Panc1 (cell line): ENCODE measurements around the gene ELF3. TPM values are rescaled to one million over a fixed set of nuclear protein-coding genes. Genes with fewer than 3 reads are reported as not detected.
"Not testable (repeated sequence)": the region's sequence is repeated elsewhere in the genome, so short reads cannot be mapped to it uniquely, and the experiment has no call there.

Source experiments
- ATAC-seq: fragments of 200-7000 bp; cut with Tn5 transposase; 2 replicates; pipeline ENCODE4 v1.9.1; 2020; ENCODE audit warnings: mild to moderate bottlenecking, moderate library complexity
- BruUV-seq: library from RNA; stranded (reverse); fragments of 400-500 nt; replicated peaks from 2 replicates; lab custom pipeline; 2021; lab: Mats Ljungman, UMichigan
- CTCF ChIA-PET: fragments of 300-600 bp; sonication (Branson Sonifier 250); formaldehyde crosslinking; loops from one replicate; lab custom pipeline; 2022; ENCODE audit warnings: antibody characterized with exemption; lab: Charles Lee
- POLR2A ChIA-PET: fragments of 300-600 bp; sonication (Branson Sonifier 250); formaldehyde crosslinking; loops from one replicate; lab custom pipeline; 2022; ENCODE audit warnings: antibody characterized with exemption; lab: Charles Lee
- DNase-seq: peaks from one replicate; pipeline ENCODE4 v3.0.0-alpha.2; 2010; ENCODE audit warnings: low read depth, low spot score
- H3K27ac ChIP-seq: 2 replicates; pipeline ENCODE4 v1.5.1; 2011; ENCODE audit warnings: mild to moderate bottlenecking, low read length, inconsistent platforms
- H3K27me3 ChIP-seq: fragments of 200-500 bp; sonication (Bioruptor generic); 2 replicates; pipeline ENCODE4 v1.6.0; 2014; ENCODE audit warnings: low read length, inconsistent platforms; ENCODE audit not compliant: control insufficient read depth, insufficient read depth
- H3K36me3 ChIP-seq: fragments of 200-500 bp; sonication (Bioruptor generic); 2 replicates; pipeline ENCODE4 v1.5.1; 2014; ENCODE audit warnings: inconsistent platforms, mild to moderate bottlenecking, low read length, moderate library complexity; ENCODE audit not compliant: control insufficient read depth, insufficient read depth
- H3K4me1 ChIP-seq: 2 replicates; pipeline ENCODE4 v1.5.1; 2011; ENCODE audit warnings: inconsistent platforms, mild to moderate bottlenecking, low read length, moderate library complexity; ENCODE audit not compliant: control insufficient read depth, insufficient read depth
- H3K4me3 ChIP-seq, 2 experiments: 2 replicates each; pipeline ENCODE4 v1.5.1; 2011 to 2012; ENCODE audit warnings: low read depth in 2 of 2, low read length in 2 of 2, mild to moderate bottlenecking in 2 of 2, inconsistent platforms in 1 of 2, moderate library complexity in 1 of 2
- H3K9me3 ChIP-seq: fragments of 200-500 bp; sonication (Bioruptor generic); 2 replicates; pipeline ENCODE4 v1.5.1; 2014; ENCODE audit warnings: low read depth, mild to moderate bottlenecking, inconsistent platforms, low read length, moderate library complexity; ENCODE audit not compliant: control insufficient read depth, insufficient read depth
- CTCF ChIP-seq: fragments of 450-650 bp; IDR thresholded peaks from 2 replicates; pipeline ENCODE4 v1.5.1; 2017; ENCODE audit warnings: mild to moderate bottlenecking
- POLR2AphosphoS5 ChIP-seq: IDR thresholded peaks from 2 replicates; pipeline ENCODE4 v1.6.1; 2012; ENCODE audit warnings: mild to moderate bottlenecking, low read depth, low read length, moderate library complexity
- REST ChIP-seq, 2 experiments: IDR thresholded peaks; 2 replicates each; pipeline ENCODE4 v1.6.1; 2011 to 2012; ENCODE audit warnings: low read depth in 2 of 2, control low read depth in 1 of 2, low read length in 1 of 2, mild to moderate bottlenecking in 1 of 2, moderate library complexity in 1 of 2; ENCODE audit not compliant: insufficient read depth in 1 of 2
- SIN3A ChIP-seq: IDR thresholded peaks from 2 replicates; pipeline ENCODE4 v1.6.1; 2012; ENCODE audit warnings: low read depth, mild to moderate bottlenecking, low read length, moderate library complexity, borderline replicate concordance; ENCODE audit not compliant: insufficient read depth
- TCF7L2 ChIP-seq: IDR thresholded peaks from 2 replicates; pipeline ENCODE4 v1.6.1; 2011; ENCODE audit warnings: mild to moderate bottlenecking, low read depth, low read length, inconsistent platforms
- in situ Hi-C: cut with HindIII; loops from 2 replicates; pipeline ENCODE4 v1.10.0; 2016; ENCODE audit warnings: low sequenced_read_pairs, low pct_unique_long_range_greater_than_20kb
- intact Hi-C: fragments of 100-400 bp; cut with micrococcal nuclease; formaldehyde crosslinking; loops from one replicate; pipeline ENCODE4 v1.10.0; 2022; ENCODE audit not compliant: unreplicated experiment
- total RNA-seq: library from RNA; stranded (reverse); gene quantifications from one replicate; pipeline ENCODE4 v1.2.1, GENCODE V29; 2021; ENCODE audit not compliant: unreplicated experiment

ELF3 gene
- total RNA-seq, 1 experiment from 2014 or later = 126 TPM

GRCh38 chr1:202054094-202054493 lies 43.7 kb downstream of the ELF3 start:
- TF ChIP-seq CTCF = no peak
- no peak for TF ChIP-seq POLR2AphosphoS5
- no peak for TF ChIP-seq SIN3A
- no peak for TF ChIP-seq REST (IDR thresholded peaks at IDR 0.05; ENCODE audit: insufficient read depth in 1 of 2, low read depth in 2 of 2, low read length in 1 of 2)
- no peak for TF ChIP-seq TCF7L2

GRCh38 chr1:202054673-202055072 lies 44.3 kb downstream of the ELF3 start:
- H3K4me1 ChIP-seq, intact Hi-C loops, H3K27me3 ChIP-seq, H3K4me3 ChIP-seq, DNase-seq, in situ Hi-C loops, H3K36me3 ChIP-seq, CTCF ChIA-PET, BruUV-seq, POLR2A ChIA-PET, ATAC-seq, H3K27ac ChIP-seq, H3K9me3 ChIP-seq: not testable (repeated sequence)

More at GRCh38 chr1:202054094-202054493, 43.7 kb downstream of the ELF3 start:
- Histone ChIP-seq H3K4me3 (no peak overlapping the region), H3K27me3 (no peaks in the 10 kb centered on the region), H3K9me3 (no peaks in the 10 kb centered on the region), H3K27ac (no peak overlapping the region), H3K36me3 (no peaks in the 10 kb centered on the region), H3K4me1 (peaks cover 7% of the 10 kb centered on the region)
- ChIA-PET CTCF (no interaction called here), POLR2A (interaction anchor here (0.6 kb wide), 1 partner anchor 9 kb away, joined by 4 read pairs; no protein-coding TSS in a partner anchor)
- BruUV-seq = no TSS peak
- intact Hi-C loops (no loop called here), in situ Hi-C loops (no loop called here)
- DNase-seq (no peak), ATAC-seq (no peak)

- Histone ChIP-seq H3K36me3 (no peaks in the 10 kb centered on the region), H3K27me3 (no peaks in the 10 kb centered on the region), H3K4me3 (no peak overlapping the region), H3K27ac (no peak overlapping the region), H3K4me1 (peaks cover 4% of the 10 kb centered on the region; the same call in 1 of the 2 replicates), H3K9me3 (no peaks in the 10 kb centered on the region)
- POLR2A ChIA-PET = interaction anchor here (0.7 to 0.8 kb wide), 2 partner anchors 40 to 49 kb away, joined by 3 to 5 read pairs; no protein-coding TSS in a partner anchor
- in situ Hi-C loops = no loop called here
- TF ChIP-seq TCF7L2 (no peak), REST (IDR thresholded peaks at IDR 0.05; ENCODE audit: insufficient read depth in 1 of 2, low read depth in 2 of 2, low read length in 1 of 2) (no peak), POLR2AphosphoS5 (no peak), CTCF (no peak), SIN3A (no peak)
- CTCF ChIA-PET = no interaction called here
- no peak for DNase-seq
- ATAC-seq = peak; percentile 87
- intact Hi-C loops = no loop called here
- no TSS peak for BruUV-seq
Observed at GRCh38 chr1:202056644-202057334, 46.4 kb downstream of the ELF3 start.
